ENCODE results near the gene SUPT16H.
"Not testable (repeated sequence)": the region's sequence is repeated elsewhere in the genome, so short reads cannot be mapped to it uniquely, and the experiment has no call there.

SUPT16H gene

GRCh38 chr14:21367582-21368144 lies 16.2 kb downstream of the SUPT16H start:
- DNase-seq = no peak

GRCh38 chr14:21356511-21356910 lies 27.3 kb downstream of the SUPT16H start:
- no peak for DNase-seq

DNA sequence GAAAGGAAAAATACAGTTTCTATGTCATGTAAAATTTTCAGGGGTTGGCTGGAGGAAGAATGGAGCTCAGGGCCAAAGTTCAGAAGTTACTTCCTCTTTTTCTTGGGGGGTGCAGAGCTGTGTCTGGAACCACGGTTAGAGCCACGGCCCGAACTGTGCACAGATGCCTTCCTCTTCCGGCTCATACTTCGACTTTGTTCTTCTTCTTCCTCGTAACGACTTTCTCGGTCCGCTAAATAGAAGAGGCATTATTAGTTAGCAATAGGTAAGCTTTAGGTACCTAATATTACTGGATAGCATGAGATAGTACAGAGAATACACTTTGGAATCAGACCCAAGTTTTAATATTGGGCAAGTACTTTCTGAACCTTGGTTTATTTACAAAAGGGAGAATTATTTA lies 31.2 kb downstream of the SUPT16H start:
- DNase-seq = no peak

DNA sequence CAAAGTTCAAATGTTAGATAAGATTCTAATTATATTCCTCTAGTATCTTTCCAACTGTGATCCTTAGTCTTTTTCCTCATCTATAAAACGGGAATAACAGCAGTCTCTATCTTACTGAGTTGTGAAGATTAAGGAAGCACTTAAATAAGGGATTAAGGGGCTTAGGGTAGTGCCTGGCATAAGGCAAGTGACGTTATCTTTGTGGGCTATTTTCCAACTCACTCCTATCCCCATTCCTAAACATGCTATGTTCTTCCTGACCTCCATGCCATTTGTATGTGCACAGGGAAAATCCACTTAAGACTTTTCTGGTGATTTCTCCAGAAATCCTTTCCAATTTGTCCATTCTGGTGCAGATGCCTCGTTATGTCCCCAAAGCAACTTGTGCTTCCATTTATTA lies 33.3 kb downstream of the SUPT16H start:
- DNase-seq = no peak

GRCh38 chr14:21347201-21347600 lies 36.6 kb downstream of the SUPT16H start:
- DNase-seq = no peak

GRCh38 chr14:21346532-21347135 lies 37.2 kb downstream of the SUPT16H start:
- DNase-seq = no peak

- DNase-seq = no peak
Measured at GRCh38 chr14:21343035-21343794, 40.6 kb downstream of the SUPT16H start.

- DNase-seq = no peak
Measured at GRCh38 chr14:21334202-21334906, 49.5 kb downstream of the SUPT16H start.

DNA sequence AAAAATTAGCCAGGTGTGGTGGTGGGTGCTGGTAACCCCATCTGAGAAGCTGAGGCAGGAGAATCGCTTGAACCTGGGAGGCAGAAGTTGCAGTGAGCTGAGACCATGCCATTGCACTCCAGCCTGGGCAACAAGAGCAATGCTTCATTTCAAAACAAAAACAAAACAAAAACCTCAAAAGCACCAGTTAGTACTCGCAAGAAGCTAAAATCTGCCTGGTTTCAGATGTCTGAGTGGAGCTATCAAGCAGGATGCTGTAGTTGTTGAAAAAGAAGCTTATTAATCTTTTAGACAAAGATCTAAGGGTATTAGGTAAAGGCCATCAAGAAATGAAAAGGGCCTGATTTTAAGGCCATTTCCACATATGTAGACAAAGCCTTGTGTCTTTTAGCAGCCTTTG lies 50.9 kb downstream of the SUPT16H start:
- DNase-seq = no peak

GRCh38 chr14:21326972-21327371 lies 56.8 kb downstream of the SUPT16H start:
- no peak for DNase-seq

DNA sequence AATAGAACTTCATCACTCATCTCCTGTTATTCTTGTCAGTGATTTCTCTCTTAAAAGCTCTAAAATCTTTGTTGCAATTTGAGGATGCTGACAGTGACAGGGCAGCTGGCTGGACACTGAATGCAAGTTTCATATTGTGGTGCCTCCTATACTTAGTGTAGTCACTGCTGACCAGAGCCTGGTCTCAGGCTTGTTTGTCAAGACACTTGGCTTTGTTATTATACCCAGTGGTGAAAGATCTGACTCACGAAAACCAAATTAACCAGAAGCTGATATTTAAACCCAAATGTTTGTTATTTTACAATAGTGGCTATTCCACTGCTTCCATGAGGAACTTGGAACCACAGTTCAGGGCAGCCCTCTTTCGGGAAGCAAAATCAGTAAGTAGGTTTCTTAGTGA lies 61.1 kb downstream of the SUPT16H start:
- no peak for DNase-seq

DNA sequence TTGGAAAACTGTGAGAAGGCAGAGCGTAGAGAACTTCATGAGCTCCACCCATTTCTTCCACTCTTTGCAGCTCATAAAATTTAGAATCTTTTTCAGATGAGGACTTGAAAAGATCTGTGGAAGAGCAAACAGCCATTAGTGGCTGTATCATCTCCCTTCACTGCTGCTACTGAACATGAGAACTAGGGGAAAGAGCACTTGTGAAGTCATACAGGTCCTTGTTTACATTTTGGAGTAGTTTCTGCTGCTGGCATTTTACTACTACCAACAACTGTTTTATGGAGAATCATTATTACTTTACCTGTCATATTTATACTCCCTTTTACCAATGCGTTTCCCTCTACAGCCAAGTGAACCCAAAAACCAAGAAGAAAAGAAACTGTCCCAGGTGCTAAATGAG lies 62.9 kb downstream of the SUPT16H start:
- no peak for DNase-seq

- no peak for DNase-seq
Measured at GRCh38 chr14:21317398-21317797, 66.4 kb downstream of the SUPT16H start.

DNA sequence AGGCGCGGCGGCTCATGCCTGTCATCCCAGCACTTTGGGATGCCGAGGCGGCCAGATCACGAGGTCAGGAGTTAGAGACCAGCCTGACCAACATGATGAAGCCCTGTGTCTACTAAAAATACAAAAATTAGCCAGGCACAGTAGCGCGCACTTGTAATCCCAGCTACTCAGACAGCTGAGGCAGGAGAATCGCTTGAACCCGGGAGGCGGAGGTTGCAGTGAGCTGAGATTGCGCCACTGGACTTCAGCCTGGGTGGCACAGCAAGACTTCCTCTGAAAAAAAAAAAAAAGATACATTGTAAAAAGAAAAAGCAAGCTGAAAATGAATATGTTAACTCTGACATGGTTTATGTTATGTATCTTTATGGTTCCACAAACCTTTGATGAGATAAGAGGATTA lies 70.3 kb downstream of the SUPT16H start:
- DNase-seq = no peak

DNA sequence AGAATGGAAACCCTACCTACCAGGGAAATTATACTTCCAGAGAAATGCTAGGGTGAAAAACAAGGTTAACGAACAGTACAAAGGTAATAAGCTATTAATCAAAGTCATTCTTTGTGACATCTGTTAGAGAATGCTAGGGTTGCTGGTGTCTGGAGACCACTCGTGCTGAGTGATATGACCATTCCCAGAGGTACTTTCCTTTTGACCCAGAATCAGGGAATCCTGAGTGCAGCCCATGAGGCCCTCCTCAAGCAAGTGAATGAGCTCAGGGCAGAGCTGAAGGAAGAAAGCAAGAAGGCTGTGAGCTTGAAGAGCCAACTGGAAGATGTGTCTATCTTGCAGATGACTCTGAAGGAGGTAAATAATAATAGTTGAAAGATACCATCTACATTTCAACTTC lies 72.2 kb downstream of the SUPT16H start:
- DNase-seq = no peak

GRCh38 chr14:21309956-21310355 lies 73.9 kb downstream of the SUPT16H start:
- DNase-seq = no peak

GRCh38 chr14:21309238-21309636 lies 74.6 kb downstream of the SUPT16H start:
- no peak for DNase-seq

DNA sequence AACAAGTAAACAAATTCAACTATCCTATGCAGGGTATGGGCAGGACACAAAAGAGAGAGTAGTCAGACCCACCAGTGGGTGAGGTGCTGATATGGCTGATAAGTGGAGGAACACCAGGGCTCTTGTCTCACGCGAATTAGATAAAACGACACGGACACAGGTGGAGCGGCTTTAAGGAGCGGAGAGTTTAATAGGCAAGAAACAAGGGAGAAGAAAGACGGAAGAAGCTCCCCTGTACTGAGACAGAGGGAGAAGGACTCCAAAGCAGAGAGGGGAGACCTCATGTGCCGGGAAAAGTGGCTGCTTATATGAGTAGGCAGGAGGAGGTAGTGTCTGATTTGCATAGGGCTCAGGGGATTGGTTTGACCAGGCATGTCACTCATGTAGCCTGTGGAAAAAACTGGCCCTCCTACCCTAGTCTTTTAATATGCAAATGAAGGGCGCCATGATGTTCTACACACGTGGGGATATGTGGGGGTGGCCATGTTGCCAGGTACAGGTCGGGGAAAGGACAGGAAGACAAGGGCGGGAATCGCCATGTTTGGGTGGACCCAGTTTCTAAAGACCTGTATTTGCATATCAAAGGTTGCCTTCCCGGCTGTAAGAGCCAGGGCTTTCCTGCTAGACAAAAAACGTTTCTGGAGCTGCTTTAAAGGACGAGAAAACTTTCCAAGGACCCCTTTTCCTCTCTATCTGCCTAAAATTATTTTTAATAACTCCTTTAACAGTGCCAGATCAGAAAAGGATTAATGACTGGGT lies 75.2 kb downstream of the SUPT16H start:
- DNase-seq = peak in 53 of 56 donors; percentile 5 to 83 (median 48)

DNA sequence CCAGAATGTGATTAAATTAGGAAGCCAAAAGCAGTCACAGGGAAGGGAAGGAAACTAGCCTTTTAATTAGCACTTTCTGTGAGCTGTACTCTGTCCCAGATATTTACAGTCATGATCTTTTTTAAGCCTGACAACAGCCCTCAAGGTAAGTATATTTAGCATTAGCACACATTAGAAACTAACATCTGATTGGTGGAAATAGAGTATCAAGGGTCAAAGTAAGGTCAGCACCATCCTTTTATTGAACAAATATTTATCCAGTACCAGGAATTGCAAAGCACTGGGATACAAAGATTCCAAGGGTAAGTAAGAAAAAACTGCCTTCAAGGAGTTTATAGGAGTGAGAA lies 75.7 kb downstream of the SUPT16H start:
- DNase-seq = no peak

GRCh38 chr14:21307637-21308036 lies 76.2 kb downstream of the SUPT16H start:
- DNase-seq = no peak

DNA sequence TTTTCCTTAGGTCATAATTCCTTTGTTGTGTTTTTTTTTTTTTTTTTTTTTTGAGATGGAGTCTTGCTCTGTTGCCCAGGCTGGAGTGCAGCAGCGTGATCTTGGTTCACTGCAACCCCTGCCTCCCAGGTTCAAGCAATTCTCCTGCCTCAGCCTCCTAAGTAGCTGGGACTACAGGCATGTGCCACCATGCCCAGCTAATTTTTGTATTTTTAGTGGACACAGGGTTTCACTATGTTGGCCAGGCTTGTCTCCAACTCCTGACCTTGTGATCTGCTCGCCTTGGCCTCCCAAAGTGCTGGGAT lies 81.0 kb downstream of the SUPT16H start:
- not testable (repeated sequence) for DNase-seq

Data from nucleus accumbens (tissue), 56 donors.